GM18499 (cell line): Measurements from ENCODE around the gene ESR1.
"Not testable (repeated sequence)": the region's sequence is repeated elsewhere in the genome, so short reads cannot be mapped to it uniquely, and the experiment has no call there.

Source experiments
- ATAC-seq: cut with Tn5 transposase; IDR thresholded peaks from one replicate; pipeline ENCODE4 v1.9.1; 2021; ENCODE audit warnings: moderate number of reproducible peaks; ENCODE audit not compliant: insufficient read depth, unreplicated experiment

Gene ESR1

DNA sequence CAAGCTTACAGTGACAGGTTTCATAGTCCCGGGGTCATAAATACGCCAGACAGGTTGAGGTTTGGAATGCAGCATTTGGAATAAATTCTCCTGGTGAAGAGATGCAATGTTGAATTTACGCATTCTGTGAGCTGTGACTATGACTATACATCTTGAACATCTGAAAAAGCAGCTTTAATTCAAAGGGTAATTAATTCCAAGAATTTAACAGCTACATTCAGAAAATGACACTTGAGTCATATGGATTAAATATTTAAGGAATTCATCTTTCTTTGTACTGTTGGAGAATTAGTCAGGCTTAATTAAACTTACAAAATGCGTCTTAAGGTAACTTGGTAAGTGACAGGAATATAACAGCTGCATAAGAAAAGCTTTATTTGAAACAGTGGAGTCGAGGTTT, 74.7 kb downstream of the ESR1 start:
- no peak for ATAC-seq

DNA sequence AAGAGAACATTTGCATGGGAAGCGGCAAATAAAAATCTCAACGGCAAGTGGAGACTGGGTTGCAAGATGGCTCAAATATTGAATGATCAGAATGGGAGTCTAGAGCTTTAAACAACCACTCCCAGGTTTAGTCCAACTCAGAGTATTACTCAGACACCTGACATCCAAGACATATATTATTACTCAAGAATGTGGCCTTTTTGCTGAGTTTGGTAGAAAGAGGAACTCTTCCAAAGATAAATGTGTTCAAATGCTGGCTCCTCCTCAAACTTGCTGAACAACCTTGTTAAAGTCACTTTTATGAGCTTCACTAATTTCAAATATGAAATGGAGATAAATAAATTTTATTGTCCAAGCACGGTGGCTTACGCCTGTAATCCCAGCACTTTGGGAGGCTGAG, 77.8 kb downstream of the ESR1 start:
- ATAC-seq, result no peak

DNA sequence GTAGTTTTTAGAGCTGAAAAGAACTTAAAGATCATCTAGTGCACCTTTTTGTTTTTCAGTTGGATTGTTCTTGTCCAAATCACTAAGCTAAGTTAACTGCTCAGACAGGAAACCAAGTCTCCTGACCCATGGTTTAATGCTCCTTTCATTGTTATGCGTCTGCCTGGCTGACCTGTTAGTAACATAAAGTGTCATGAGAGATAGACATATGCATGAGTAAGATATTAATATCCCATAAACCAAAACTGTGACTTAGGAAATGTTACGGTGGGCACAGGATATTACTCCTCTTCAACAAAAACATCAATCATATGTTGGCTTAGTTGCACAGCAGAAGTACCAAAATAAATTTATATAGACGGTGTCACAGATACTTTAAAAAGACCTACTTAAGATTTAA, 84.0 kb downstream of the ESR1 start:
- no peak for ATAC-seq

DNA sequence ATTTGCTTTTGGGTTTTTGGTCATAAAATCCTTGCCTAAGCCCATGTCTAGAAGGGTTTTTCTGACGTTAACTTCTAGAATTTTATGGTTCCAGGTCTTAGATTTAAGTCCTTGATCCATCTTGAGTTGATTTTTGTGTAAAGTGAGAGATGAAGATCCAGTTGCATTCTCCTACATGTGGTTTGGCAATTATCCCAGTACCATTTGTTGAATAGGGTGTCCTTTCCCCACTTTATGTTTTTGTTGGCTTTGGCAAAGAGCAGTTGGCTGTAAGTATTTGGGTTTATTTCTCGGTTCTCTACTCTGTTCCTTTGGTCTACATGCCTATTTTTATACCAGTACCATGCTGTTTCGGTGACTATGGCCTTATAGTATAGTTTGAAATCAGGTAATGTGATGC, 86.9 kb downstream of the ESR1 start:
- not testable (repeated sequence) for ATAC-seq

DNA sequence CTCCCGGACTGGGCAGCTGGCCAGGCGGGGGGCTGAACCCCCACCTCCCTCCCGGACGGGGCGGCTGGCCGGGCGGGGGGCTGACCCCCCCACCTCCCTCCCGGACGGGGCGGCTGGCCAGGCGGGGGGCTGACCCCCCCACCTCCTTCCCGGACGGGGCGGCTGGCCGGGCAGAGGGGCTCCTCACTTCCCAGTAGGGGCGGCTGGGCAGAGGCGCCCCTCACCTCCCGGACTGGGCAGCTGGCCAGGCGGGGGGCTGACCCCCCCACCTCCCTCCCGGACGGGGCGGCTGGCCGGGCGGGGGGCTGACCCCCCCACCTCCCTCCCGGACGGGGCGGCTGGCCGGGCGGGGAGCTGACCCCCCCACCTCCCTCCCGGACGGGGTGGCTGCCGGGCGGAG, 91.7 kb downstream of the ESR1 start:
- not testable (repeated sequence) for ATAC-seq

DNA sequence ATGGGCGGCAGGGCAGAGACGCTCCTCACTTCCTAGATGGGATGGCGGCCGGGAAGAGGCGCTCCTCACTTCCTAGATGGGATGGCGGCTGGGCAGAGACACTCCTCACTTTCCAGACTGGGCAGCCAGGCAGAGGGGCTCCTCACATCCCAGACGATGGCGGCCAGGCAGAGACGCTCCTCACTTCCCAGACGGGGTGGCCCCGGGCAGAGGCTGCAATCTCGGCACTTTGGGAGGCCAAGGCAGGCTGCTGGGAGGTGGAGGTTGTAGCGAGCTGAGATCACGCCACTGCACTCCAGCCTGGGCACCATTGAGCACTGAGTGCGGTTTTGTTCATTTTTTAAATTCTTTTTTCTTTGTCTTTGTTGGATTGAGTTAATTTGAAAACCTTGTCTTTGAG, 92.3 kb downstream of the ESR1 start:
- not testable (repeated sequence) for ATAC-seq

DNA sequence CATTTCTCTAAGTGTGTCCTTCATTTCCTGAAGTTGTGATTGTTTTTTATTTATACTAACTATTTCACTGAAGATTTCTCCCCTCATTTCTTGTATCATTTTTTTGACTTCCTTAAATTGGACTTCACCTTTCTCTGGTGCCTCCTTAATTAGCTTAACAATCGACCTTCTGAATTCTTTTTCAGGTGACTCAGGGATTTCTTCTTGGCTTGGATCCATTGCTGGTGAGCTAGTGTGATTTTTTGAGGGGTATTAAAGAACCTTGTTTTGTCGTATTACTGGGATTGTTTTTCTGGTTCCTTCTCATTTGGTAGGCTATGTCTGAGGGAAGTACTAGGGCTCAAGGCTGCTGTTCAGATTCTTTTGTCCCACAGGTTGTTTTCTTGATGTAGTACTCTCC, 92.8 kb downstream of the ESR1 start:
- ATAC-seq, result no peak

DNA sequence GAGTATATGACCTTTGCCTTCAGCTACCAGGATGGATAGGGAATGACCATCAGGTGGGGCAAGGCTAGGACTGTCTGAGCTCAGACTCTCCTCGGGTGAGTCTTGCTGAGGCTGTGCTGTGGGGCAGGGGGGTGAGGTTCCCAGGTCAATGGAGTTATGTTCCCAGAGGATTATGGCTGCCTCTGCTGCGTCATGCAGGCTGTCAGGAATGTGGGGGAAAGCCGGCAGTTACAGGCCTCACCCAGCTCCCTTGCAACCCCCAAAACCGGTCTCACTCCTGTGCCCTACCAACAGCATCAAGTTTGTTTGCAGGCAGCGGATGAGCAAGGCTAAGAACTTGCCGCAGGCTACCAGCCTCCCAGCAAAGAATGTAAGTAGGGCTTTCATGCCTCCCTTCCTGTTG, 93.5 kb downstream of the ESR1 start:
- ATAC-seq, result no peak

DNA sequence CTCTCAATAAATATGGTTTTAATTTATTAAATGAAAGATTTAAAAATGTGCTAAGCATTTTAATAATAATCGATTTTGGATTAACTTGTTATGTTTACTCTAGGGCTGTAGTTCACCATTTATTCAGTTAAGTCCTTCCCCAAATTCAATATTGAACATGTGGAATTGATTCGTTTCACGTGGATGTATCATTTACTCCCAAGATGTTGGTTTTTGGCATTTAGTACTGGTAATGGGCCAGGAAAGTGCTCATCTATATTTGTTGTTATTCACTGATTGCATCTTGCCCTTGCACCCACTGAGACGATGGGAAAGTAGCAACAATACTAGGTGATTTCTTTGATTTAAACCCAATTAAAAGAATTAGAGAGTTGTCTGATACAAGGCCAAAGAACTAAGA, 97.1 kb downstream of the ESR1 start:
- no peak for ATAC-seq

DNA sequence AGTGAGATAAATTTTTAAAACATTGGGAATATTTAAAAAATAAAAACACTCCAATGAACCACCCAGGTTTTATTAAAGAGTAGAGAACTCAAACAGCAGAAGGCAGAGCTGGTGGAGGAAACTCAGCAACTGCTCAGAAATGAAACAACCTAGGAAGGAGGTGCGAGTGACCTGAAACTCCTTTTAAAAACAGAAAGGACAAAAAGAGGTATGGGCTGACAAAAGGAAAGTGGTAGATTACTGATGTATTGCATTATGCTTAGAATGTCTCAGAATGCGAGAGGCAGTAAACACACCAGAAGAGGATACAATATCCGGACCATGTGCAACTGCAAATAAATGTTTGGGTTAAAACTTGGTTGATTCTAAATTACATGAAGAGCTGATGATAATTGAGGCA, 97.6 kb downstream of the ESR1 start:
- ATAC-seq, result no peak

DNA sequence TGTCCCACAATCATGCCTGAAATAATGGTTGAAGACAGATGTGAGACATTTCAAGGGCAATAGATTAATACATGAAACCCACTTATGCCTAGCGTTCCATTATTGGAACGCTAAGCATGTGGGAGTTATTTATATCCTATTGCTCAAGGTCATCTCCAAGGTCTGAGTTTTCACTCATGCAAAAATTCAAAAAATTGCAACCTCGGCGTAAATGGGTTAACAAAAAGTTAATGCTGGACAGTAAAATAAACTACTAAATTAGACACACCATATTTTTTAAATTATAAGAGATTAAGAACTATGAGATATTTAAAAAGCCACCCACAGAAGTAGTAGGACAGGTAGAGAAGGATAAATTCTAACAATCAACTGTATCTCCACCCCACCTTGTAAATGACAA, 98.4 kb downstream of the ESR1 start:
- ATAC-seq, result no peak

DNA sequence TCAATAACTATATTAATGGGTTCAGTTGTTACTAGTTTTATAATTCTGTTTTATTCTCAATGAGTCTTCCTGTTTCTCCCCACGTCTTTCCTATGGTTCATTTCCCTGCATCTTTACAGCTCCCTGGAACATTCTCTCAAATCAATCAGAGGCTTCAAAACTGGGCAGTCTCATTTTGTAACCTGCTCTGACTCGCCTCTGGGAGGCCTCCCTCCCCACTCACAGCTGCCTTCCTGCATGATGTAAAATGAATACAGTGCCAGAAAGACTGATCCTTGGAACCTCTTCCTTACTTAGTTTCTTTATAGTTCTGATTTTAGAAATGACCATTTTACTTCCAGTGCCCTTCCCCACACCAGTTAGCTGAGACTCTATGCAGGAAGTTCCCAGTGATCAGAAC, 103.9 kb downstream of the ESR1 start:
- ATAC-seq, result no peak

DNA sequence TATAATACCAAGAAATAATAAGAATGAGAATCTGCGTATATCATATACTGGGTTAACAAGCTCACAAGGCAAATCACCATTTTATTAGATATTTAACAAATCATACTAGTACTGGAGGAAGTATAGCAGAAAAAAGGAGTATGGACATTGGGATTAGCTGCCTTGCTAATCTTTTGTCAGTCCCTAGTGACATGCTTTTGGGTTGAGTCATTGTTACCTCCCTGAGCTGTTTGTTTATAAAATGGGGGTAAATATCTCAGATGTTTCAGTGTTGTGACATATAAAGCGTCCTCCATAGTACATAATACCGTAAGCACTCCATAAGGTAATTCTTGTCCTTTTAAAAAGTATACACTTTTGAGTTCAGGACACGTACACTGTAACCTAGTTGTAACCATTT, 107.0 kb downstream of the ESR1 start:
- no peak for ATAC-seq

DNA sequence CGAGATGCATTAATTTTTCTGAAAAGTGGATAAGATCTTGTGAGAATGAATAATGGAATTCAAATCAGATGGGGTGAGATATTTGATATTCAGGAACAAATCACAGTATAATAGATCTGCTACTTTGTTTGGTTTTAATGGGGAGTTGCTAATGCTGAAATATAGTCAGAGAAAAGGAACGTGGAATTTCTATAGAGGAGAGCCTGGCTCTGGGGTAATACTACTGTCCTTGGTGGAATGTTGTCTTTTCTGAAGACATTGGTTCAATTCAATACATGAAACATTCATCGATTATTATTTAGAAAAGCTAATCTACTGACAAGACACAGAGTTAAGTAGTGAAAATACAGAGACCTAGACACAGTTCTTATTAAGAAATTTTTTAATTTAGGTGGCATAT, 108.6 kb downstream of the ESR1 start:
- ATAC-seq, result no peak

DNA sequence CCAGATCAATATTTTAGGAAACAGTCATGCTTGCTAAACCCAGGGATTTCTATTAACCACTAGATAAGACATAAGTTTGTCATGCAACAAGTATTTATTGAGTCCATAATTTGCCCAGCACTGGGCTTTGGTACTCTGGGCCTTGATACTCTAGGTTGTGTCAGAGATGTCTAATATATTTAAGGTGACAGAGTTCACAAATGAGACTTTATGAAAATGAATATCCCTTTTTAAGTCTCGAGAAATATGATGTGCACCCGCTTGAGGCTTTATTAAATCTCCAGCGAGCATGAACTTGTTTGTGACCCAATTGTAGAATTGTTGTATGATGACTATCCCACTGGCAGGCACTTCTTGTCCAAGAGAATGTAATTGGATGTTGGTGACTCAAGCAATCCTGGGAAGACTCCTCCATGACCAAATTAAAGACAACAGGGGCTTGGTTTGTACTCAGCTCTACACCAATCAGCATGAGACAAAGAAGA, 109.2 kb downstream of the ESR1 start:
- no peak for ATAC-seq

DNA sequence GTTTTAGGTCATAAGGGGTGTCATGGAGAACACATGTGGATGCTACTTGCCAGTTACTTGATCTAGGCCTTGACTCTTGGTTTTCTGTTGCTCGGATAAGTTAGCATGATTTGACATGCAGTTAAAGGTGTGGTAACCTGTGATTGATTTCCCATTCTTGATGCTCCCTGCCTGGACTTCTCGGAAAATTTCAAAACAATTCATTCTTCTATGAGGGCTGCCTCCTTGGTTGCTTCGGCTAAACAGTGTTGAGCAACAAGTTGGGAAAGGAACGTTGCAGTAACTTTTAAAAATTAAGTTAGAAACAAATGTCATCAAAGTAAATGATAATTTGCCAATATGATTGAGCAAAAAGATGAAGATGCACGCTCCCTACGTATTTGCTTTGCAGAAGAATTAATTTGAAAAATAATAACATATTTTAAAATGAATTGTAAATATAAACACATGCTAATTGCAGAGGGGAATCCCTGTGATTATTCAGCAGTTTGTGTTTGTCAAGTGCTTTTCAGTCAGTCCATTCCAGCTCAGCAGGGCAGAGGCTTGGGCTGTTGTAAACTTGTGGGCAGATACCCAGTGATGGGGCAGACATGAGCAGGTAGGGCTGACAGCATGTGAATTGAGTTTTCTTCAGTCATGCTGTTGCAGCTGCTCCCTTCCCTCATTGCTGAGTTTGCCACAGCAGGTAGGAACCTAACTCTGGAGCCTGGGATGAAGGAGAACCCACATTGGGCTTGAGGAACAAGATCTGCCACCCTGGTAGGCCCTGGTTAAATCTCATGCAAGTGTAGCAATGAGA, 110.2 kb downstream of the ESR1 start:
- ATAC-seq, result no peak

DNA sequence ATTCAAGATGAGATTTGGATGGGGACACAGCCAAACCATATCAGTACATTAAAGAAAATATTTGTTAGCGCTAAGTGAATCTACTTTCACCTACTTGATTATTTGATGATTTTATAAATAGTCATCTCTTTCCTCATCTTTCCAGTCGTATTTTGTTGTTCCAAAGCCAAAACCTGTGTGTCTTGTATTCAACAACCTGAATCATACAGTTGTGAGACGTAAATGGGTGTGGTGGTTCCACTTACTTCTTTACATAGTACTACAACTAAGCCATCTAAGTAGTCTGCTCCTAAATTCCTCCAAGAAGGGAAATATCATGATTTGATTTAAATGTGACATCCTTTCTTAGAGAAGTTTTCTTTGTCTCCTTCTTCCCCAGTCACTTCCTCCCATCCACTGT, 132.8 kb downstream of the ESR1 start:
- ATAC-seq, result no peak

DNA sequence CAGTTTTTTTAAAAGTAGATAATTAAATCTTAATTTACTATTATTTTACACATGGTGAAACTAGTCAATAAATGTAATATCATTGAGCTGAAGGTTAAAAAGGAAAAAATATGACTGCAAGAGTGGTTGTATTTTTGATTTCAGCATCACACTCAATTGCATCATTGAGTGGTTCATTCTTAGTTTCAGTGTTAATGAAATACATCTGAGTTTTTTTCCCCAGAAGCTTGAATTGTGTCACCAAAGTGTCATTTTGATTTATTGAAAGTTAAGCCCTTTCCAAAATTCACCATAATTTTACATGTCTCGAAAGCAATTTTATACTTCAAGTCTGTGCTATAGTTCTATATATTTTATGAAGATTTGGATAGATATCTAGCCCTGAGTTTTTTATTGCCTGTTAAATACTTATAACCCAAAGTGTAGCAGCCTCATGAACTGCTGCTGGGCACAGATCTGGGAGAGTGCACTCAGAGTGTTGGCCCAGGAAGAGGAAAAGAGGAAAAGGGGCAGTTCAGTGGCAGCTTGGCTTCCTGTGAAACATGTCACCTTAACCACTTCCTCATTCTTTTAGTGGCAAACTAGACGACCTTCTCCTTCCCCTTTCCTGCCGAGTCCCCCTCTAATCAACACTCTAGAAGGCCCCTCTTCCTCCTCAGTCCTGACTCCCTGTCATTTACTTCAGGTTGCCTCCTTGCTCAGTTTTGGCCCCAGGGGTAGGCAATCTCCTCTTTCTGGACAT, 140.7 kb downstream of the ESR1 start:
- no peak for ATAC-seq

DNA sequence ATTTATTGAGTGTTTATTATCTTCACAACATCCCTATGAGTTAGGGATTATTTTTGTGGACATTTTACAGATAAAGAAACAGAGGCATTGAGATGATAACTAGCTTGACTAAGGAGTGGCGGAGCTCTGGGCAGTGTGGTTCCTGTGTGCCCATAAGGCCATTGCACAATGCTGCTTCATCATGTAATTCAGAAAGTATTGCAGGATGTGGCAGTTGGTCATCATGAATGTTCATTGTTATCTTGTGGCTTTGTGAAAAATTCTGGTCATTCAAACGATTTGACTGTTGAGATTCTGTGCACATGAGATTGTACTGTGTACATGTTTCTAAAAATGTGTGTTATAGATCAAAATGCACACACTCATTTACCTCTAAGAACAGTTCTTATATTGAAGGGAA, 150.8 kb downstream of the ESR1 start:
- ATAC-seq, result no peak

DNA sequence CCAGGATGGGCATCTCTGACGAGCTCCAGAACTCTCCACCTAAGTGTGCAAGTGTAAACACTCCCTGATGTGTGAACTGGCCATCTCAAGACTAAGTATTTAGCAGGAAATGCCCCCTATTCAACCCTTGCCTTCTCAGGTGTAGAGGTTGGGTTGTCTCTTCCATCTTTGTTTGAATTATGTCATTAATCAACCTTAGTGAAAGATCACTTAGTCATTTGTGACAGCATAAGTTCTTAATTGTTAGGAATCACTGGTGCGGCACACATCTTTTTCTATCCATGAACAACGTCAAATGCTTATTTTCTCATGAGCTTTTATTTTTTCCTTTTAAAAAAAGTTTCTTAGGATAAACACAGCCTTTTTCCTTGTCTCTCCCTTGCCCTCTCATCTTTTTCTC, 151.6 kb downstream of the ESR1 start:
- ATAC-seq, result no peak

DNA sequence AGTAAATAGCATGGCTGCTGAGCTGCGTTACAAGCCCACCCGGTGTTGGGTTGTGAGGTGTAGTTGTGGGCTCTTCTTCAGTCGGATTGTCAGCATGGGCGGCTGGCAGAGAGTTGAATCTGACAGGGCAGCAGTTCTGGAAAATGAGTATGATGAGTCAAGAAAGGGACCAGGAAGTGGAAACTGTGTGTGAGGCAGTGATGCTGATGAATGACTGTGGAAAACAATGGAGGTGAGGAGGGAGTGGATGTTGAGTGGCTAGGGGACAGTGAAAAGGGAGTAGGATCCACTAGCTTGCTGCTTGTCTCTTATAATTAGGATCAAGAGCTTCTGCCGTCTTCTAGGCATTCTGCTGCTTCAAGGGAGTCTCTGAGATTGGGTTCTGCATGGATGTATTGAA, 154.3 kb downstream of the ESR1 start:
- no peak for ATAC-seq
